GM21526 (cell line): ENCODE data around the gene NOL12.
"Not testable (repeated sequence)": the region's sequence is repeated elsewhere in the genome, so short reads cannot be mapped to it uniquely, and the experiment has no call there.

ENCODE experiments used
- ATAC-seq: cut with Tn5 transposase; IDR thresholded peaks from one replicate; pipeline ENCODE4 v1.9.1; 2021; ENCODE audit warnings: moderate library complexity; ENCODE audit not compliant: unreplicated experiment, low FRiP score

NOL12 gene

DNA sequence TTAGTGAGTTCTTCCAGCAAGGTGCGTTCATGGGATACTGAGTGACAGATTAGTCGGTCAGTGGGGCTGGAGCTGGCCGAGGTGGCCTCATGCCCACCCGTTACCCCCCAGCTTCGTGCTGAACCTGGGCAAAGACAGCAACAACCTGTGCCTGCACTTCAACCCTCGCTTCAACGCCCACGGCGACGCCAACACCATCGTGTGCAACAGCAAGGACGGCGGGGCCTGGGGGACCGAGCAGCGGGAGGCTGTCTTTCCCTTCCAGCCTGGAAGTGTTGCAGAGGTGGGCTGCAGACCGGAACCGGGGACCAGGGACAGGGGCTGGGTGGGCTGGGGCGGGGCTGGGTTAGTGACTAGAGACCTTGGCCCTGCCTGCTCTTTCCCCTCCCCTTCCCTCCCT is 7.8 kb upstream of the NOL12 start:
- ATAC-seq: no peak

DNA sequence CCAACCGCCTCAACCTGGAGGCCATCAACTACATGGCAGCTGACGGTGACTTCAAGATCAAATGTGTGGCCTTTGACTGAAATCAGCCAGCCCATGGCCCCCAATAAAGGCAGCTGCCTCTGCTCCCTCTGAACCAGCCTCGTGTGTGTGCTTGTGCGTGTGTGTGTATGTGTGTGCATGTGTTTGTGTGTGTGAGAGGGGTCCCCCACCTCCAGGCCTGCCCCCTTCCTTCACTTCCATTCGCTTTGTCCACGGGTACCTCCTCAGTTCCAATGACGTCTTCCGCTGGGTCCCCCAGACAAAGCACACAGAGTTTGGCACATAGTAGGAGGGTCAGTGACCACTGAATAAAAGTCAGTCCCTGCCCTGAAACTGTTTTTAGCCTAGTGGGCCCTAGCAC is 6.5 kb upstream of the NOL12 start:
- ATAC-seq: no peak

DNA sequence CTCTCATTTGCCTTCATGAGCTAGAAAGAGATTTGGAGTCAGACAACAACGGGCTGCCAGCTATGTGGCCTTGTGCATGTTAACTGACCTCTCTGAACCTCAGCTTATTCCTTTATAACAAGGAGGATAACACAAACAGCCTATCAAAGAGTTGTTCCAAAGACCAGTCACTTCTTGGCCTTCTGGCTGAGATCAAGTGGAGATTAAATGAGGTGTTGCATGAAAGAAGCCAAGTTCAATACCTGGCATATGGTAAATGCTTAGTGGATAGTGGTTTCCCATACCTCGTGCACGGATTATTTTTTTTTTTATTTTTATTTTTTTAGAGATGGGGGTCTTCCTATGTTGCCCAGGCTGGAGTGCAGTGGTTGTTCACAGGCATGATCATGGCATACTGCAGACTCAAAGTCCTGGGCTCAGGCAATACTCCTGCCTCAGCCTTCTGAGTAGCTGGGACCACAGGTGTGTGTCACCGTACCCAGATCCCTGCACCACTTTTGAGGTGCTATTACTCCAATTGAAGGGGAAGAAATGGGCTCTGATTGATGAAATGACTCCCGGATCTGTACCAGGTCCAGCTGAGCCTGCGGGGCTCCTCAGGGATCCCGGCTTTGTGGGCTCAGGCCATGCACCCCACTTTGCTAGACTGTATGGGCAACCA is 5.8 kb upstream of the NOL12 start:
- no peak for ATAC-seq

DNA sequence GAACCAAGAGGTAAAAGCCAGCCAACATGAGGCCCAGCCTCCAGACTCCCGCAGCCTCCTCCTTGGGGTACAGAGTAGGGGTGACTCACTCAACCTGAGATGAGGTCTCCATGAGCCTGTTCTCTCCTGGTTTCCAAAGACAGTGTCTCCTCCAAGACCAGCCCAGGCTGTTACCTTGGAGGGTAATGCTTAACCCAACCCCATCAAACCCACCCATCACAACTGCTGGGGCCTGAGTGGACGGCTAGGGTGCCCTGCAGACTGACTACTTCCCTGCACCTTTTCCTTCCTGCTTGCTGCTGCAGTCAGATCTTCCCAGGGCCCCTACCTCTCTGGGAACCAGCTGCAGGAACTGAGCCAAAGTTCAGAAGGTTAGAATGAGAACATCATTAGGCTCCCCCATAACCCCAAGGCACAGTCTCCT is 5.1 kb upstream of the NOL12 start:
- ATAC-seq: no peak

DNA sequence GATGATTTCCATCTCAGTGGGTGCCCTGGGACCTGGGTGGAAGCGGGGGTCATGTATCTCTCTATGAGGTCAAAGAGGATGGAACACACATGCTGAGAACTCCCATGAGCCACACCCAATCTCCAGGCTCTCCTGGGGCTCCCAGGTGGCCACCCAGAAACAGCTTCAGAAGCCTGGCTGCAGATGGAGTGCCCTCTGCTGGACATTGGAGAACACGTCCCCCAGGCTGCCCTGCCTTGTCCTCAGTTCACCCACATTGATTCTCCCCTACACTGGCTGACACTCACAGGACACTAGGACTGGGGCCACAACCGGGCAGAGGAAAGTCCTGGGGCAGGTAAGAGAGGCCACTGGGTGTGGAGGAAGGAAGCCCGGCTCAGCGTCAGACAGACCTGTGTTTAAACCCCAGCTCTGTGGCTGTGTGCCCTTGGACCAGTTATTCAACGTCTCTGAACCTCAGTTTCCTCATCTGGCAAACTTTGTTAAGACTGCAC is 4.5 kb upstream of the NOL12 start:
- ATAC-seq: no peak

DNA sequence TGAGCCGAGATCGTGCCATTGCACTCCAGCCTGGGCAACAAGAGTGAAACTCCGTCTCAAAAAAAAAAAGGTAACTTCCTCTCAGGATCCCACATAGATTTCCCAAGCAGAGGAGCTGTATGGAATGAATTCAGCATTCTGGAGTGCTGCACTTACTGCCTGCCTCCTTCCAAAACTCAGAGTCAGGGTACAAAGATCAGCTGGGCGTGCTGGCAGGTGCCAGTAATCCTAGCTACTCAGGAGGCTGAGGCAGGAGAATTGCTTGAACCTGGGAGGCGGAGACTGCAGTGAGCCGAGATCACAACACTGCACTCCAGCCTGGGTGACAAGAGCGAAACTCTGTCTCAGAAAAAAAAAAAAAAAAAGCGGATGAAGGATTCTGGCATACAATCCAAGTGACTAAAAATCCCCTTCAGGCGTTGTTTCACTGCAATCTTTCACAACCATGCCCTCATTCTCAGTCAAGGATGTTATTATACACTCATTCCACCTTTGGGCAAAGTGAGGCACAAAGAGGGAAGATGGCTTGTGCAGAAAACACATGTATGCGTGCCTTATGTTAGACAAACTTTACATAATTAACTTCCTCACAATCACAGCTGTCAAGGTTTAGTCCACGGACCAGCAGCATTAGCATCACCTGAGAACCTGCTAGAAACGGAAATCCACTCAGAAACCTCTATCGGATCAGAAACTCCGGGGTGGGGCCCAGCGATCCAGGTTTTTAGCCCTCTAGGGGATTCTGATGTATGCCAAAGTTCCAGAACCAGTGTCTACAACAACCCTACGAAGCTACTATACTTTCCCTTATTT is 1.1 kb upstream of the NOL12 start:
- no peak for ATAC-seq

DNA sequence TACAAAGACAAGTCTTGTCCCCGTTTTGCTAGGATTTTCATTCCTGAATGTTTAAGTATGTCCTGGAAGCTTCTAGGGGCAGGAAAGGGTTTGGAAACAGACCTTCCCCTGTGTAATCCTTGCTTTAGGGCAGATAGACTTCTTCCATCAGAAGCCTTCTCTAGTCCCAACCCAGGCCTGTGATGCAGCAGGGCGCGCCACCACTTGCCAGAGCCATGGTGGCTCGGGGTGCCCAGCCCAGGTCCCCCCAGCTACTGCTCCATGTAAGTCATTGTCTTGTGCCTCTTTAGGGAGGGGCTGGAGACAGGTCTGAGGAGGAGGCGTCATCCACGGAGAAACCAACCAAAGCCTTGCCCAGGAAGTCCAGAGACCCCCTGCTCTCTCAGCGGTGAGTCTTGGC is 4.3 kb downstream of the NOL12 start:
- ATAC-seq: no peak

DNA sequence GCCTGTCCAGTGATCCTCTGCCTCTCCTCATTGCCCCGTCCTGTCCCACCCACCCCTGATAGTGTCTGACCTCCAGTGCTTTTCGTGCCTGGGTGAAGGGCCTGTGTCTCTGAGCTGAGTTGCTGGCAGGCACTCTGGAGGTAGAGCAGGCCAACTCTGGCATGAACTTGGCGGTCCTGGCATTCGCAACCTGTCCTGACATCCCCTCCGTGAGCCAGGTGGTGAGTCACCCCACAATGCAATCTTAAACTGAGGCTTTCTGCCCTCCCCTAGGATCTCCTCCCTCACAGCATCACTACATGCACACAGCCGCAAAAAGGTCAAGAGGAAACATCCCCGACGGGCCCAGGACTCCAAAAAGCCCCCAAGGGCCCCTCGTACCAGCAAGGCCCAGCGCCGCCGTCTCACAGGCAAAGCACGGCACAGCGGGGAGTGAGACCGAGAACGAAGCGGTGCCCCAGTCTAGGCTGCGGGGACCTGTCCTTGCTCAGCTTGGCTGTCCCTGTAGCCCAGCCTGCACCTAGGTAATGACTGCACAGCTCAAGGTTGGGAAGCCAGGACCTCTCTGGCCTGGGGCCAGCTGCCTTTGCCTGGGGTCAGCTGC is 4.9 kb downstream of the NOL12 start:
- ATAC-seq: no peak

DNA sequence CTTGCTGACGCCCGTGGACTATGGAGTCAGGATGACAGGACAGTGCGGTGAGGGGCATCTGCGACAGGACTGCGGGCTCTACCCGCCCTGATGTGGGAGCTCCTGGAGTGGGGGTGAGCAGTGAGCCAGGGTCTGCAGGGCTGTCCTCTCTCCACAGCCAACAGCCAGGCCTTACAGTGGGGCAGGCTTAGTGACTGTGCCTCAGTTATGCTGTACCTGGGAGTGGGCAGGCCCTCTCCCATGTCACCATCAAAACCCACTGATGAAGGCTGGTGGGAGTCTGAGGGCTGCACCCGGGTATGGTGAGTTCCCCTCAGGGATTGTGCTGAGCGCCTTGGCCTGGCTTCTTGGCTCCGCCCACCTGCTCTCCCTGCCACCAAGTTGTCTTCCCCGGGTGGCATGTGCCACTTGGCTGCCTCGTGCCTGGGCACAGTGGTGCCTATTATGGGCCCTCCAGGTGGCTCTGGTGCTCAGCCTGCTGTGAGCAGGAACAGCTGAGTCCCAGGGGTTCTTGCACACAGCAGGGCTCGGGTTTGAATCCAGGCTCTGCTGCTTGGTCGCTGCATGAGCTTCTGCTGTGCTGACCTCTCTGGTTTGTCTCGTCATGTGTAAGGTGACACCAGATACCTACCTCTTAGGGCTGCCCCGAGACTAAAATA is 6.6 kb downstream of the NOL12 start:
- no peak for ATAC-seq

DNA sequence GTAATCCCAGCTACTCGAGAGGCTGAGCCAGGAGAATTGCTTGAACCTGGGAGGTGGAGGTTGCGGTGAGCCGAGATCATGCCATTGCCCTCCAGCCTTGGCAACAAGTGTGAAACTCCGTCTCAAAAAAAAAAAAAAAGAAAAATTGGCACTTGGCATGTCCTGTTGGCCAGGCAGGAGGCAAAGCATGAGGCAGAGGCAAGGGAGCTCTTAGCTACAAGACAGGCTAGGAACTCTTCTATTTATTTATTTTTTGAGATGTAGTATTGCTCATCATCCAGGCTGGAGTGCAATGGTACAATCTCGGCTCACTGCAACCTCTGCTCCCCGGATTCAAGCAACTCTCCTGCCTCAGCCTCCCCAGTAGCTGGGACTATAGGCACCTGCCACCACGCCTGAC is 8.0 kb downstream of the NOL12 start:
- not testable (repeated sequence) for ATAC-seq

DNA sequence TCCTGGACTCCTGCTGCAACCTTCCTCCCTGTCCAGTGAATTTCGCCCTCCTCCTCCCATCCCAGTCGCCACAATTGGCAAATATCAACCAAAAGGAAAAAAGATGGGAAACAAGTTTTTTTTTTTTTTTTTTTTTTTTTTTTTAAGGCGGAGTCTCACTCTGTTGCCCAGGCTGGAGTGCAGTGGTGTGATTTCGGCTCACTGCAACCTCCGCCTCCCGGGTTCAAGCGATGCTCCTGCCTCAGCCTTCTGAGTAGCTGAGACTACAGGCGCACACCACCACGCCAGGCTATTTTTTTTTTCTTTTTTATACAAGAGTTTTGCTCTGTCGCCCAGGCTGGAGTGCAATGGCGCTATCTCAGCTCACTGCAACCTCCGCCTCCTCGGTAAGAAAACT is 10.1 kb downstream of the NOL12 start:
- ATAC-seq: not testable (repeated sequence)

DNA sequence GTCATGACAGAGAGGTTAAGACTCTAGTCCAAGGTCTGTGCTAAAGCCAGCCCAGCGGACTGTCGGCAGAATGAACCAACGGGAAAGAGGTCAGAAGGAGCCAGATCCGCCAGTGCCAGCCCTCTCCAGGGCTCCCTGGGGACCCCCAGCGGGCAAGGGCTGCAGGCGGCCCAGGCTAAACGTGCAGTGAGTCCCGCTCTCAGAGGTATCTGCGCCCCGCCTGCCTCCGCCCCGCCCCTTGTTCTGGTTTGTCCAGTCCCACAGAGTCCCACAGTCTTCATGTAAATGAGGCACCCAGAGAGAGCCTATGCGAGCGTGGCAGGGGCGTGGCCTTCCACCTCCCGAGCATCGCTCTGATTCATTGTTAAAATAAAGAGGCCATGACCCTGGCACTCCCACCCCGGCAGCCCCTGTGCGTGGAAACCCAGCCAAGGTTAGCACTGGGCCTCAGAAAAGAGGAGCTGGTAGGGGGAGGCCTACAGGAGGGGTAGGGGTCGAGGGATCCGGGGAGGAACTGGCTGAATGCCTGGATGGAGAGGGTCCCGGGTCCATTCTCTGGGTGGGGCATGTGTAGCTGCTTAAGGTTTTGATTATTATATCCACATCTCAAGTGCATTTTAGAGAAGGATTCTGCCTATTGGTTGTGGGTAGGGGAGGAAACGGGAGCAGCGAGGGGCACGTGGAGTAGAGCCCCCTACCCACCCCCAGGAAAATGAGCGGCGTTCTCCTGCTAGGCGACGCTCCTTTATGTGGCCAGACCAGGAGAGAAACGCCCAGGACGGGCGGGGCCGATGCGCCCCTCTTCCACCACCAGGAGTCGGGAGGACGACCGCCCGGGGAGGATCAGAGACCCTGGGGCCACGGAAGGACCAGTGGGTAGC is 10.8 kb downstream of the NOL12 start, which contains the start of gene TRIOBP:
Gene TRIOBP, plus strand, starts transcription at position 392 of the 881 bp plus-strand sequence. CDS start 4,318 bp downstream, outside the sequence.
- peak; percentile 51 for ATAC-seq

DNA sequence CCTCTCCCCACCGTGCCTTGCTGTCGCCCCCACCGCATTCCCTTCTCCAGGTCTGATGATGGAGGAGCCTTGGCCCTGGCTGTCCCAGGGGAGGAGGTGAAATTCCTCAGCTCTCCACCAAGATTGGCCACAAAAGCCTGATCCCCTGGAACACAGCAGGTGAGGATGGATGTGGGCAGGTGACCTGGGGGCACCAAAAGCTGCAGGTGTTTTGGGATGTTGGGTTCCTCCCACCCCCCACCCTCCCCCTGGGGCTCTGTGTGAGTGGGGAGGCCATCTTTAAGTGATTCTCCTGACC is 11.3 kb downstream of the NOL12 start:
- ATAC-seq: no peak

DNA sequence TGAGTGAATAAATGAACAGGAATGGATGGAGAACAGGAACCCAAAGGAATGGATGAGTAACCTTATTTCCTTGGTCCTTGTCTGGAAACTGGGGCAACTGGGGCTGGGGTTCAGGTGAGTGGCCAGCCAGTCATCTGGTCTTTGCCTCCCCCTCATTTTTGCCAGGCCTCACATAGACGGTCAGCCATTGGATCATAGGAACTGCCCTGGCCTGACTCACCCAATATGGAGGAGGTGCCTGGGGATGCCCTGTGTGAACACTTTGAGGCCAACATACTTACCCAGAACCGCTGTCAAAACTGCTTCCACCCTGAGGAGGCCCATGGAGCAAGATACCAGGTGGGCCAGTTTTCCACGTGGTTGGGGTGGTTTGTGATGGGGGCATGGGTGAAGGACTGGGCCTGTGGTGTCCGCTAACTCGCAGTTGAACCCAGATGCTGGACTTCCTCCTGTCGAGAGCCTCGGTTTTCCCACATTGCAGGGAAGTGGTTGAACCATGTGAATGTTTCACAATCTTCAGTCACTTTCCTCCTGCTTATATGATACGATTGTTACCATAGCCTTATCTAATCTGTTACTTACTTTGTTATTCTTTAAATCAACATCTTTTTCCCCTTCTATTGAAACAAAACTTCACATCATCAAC is 15.1 kb downstream of the NOL12 start:
- no peak for ATAC-seq

DNA sequence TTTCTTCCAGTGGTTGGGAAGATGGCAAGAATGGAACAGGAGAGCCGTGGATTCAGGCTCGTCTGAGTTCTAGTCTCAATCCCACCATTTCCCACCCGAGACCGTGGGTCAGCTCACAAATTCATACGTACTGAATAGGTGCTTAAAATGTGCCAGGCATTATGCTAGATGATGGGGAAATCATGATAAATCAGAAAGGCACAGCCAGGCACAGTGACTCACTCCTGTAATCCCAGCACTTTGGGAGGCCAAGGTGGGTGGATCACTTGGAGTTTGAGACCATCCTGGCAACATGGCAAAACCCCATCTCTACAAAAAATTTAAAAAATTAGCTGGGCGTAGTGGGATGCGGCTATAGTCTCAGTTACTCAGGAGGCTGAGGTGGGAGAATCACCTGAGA is 17.8 kb downstream of the NOL12 start:
- ATAC-seq: no peak

DNA sequence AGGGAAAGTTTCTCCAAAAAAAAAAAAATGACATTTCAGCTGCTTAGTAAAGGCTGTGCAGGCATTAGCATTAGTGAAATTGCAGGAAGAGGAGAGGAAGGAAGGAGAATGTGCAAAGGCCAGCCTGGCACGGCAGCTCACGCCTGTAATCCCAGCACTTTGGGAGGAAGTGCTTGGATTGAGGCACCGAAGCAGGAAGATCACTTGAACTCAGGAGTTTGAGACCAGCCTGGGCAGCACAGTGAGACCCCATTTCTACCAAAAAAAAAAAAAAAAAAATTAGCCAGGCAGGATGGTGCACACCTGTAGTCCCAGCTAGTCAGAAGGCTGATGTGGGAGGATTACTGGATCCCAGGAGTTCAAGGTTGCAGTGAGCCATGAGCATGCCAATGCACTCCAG is 18.5 kb downstream of the NOL12 start:
- no peak for ATAC-seq

DNA sequence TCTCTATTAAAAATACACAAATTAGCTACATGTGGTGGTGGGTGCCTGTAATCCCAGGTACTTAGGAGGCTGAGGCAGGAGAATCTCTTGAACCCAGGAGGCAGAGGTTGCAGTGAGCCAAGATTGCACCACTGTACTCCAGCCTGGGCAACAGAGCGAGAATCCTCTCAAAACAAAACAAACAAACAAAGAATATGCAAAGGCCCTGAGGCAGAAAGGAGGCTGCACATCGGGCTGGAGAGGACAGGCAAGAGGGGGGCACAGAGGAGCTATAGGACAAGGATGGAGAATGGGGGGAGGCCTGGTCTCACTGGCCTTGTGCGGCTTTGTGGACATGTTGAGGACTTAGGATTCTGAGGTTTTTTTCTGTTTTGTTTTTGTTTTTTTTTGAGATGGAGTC is 19.1 kb downstream of the NOL12 start:
- ATAC-seq: no peak

DNA sequence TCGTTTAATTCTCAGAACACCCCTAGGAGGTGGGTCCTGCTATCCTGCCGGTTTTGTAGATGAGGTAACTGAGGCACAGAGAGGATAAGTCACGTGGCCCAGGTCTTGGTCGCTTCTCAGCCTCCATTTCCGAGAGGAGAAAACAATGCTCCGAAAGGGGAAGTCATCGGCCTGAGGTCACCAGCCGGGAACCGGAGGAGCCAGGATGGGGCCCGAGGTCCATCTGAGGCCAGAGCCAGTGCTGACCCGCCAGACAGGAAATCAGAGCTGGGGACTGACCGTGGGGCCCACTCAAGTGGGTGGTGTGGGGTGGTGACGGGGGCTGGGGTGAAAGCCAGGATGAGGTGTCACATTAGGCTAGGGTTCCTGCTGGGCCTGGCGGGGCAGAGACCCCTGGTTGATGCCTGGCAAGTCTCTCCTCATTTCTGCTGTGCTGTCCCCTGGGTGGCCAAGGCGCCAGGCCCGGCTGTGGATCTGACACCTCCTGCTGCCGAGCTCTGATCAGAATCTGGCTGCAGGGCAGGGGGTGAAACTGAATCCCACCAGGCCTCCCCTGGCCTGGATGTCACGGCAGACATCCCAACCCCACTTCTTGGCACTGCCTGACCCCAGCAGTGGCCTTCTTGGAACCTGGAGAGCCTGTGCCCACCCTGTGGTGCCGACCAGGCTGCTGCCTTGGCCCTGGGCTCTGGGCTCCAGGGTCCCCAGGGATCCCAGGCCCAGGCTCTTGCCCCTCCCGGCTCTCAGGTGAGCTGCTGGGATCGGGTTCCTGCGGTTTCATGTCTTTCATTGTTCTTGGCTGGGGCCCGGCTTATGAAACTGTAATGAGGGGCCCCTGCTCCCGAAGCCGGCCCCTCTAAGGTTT is 22.7 kb downstream of the NOL12 start:
- ATAC-seq: no peak

DNA sequence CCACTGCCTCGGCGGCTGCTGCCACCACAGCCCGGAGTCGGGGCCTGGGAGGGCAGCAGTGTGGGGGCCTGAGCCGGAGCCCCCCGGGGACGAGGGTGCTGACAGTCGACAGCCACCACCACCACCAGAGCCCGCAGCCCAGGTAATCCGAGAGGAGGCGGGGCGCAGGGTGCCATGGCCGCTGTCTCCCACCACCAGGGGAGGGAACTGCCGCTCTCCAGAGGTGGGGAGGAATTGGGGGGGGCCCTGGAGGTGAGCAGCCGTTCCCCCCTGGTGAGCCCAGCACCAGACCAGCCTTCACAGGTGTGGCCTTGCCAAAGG is 23.3 kb downstream of the NOL12 start:
- no peak for ATAC-seq
